H1 (cell line): ENCODE measurements around the gene FBXO2. TPM values are rescaled to one million over a fixed set of nuclear protein-coding genes. Genes with fewer than 3 reads are reported as not detected.

Source experiments
- ATF3 ChIP-seq: IDR thresholded peaks from 2 replicates; pipeline ENCODE4 v1.6.1; 2011; ENCODE audit warnings: low read depth, mild to moderate bottlenecking, low read length; ENCODE audit not compliant: insufficient read depth
- BACH1 ChIP-seq: IDR thresholded peaks from 2 replicates; pipeline ENCODE4 v1.6.1; 2012; ENCODE audit warnings: low read length, improper control_type of control experiment
- CBX5 ChIP-seq: fragments of 300-800, 300-1000 bp; sonication (generic); IDR thresholded peaks from 2 replicates; pipeline ENCODE4 v1.7.1; 2016; ENCODE audit warnings: antibody characterized with exemption, low read length, low read depth
- CEBPB ChIP-seq: IDR thresholded peaks from 2 replicates; pipeline ENCODE4 v1.6.1; 2012; ENCODE audit warnings: low read depth, low read length
- CHD1 ChIP-seq: IDR thresholded peaks from 2 replicates; pipeline ENCODE4 v1.6.1; 2012; ENCODE audit warnings: low read depth, low read length, improper control_type of control experiment
- CHD2 ChIP-seq: IDR thresholded peaks from 2 replicates; pipeline ENCODE4 v1.6.1; 2012; ENCODE audit warnings: low read length, improper control_type of control experiment
- GABPA ChIP-seq: IDR thresholded peaks from 2 replicates; pipeline ENCODE4 v1.6.1; 2011; ENCODE audit warnings: mild to moderate bottlenecking, low read length, moderate library complexity, borderline replicate concordance; ENCODE audit not compliant: insufficient read depth
- GTF2F1 ChIP-seq: IDR thresholded peaks from 2 replicates; pipeline ENCODE4 v1.6.1; 2012; ENCODE audit warnings: low read depth, low read length, improper control_type of control experiment, borderline replicate concordance
- HDAC6 ChIP-seq: IDR thresholded peaks from one replicate; pipeline ENCODE4 v1.7.1; 2012; ENCODE audit warnings: low read depth, mild to moderate bottlenecking, inconsistent platforms, low read length, moderate library complexity
- KDM5A ChIP-seq: fragments of 200-600 bp; IDR thresholded peaks from 2 replicates; pipeline ENCODE4 v1.7.1; 2012; ENCODE audit warnings: mild to moderate bottlenecking, low read length, inconsistent platforms, mixed read lengths
- MAX ChIP-seq: IDR thresholded peaks from 2 replicates; pipeline ENCODE4 v1.6.1; 2012; ENCODE audit warnings: inconsistent platforms
- PHF8 ChIP-seq: fragments of 200-600 bp; sonication (generic); conservative IDR thresholded peaks from 2 replicates; pipeline ENCODE4 v1.7.1; 2012; ENCODE audit warnings: low read depth, mild to moderate bottlenecking, inconsistent platforms, low read length, moderate library complexity
- POLR2AphosphoS5 ChIP-seq: IDR thresholded peaks from 2 replicates; pipeline ENCODE4 v1.6.1; 2011; ENCODE audit warnings: low read depth, low read length
- POU5F1 ChIP-seq: IDR thresholded peaks from 2 replicates; pipeline ENCODE4 v1.6.1; 2011; ENCODE audit warnings: low read depth, mild to moderate bottlenecking, low read length, moderate library complexity
- RAD21 ChIP-seq, 2 experiments: IDR thresholded peaks in 1 of 2; conservative IDR thresholded peaks in 1 of 2; 2 replicates each; pipeline ENCODE4 v1.6.1; 2011; ENCODE audit warnings: low read depth in 2 of 2, low read length in 2 of 2, improper control_type of control experiment in 1 of 2, inconsistent platforms in 1 of 2, mild to moderate bottlenecking in 1 of 2, moderate library complexity in 1 of 2
- RBBP5 ChIP-seq: IDR thresholded peaks from 2 replicates; pipeline ENCODE4 v1.7.1; 2012; ENCODE audit warnings: low read depth, mild to moderate bottlenecking, inconsistent platforms, low read length, moderate library complexity, borderline replicate concordance
- RFX5 ChIP-seq: IDR thresholded peaks from 2 replicates; pipeline ENCODE4 v1.6.1; 2011; ENCODE audit warnings: low read depth, low read length, improper control_type of control experiment, borderline replicate concordance
- RXRA ChIP-seq: IDR thresholded peaks from 2 replicates; pipeline ENCODE4 v1.6.1; 2011; ENCODE audit warnings: low read depth, mild to moderate bottlenecking, low read length, moderate library complexity; ENCODE audit not compliant: insufficient read depth
- SAP30 ChIP-seq: fragments of 300-600 bp; sonication (generic); IDR thresholded peaks from 2 replicates; pipeline ENCODE4 v1.7.1; 2012; ENCODE audit warnings: low read length, moderate library complexity, mild to moderate bottlenecking, inconsistent platforms; ENCODE audit not compliant: insufficient read depth, insufficient replicate concordance
- SUZ12 ChIP-seq: fragments of 200-600 bp; sonication (generic); IDR thresholded peaks from 2 replicates; pipeline ENCODE4 v1.6.1; 2012; ENCODE audit warnings: mild to moderate bottlenecking, inconsistent platforms, low read length, moderate library complexity, mixed read lengths
- YY1 ChIP-seq: IDR thresholded peaks from 2 replicates; pipeline ENCODE4 v1.6.1; 2011; ENCODE audit warnings: low read depth, mild to moderate bottlenecking, low read length
- polyA plus RNA-seq, 7 experiments: library from polyadenylated mRNA; depleted of rRNA in 3 of 7; stranded (reverse) in 5 of 7; unstranded in 2 of 7; fragments of >200 nt in 5 of 7; fragments of 200-250 nt in 2 of 7; gene quantifications; 1 replicate in 5 of 7; 2 replicates in 1 of 7; 4 replicates in 1 of 7; pipeline versions ENCODE4 v1.2.1 to v1.2.3, GENCODE V29; 2011 to 2013; ENCODE audit warnings: missing spikeins in 2 of 7, mixed read lengths in 2 of 7
- total RNA-seq: library from RNA; stranded (reverse); fragmentation: NEBNext Ultra II Directional; extraction: Animal tissue kit (Norgen Biotek cat#: 25700); gene quantifications from 2 replicates; pipeline ENCODE4 v1.2.1, GENCODE V29; 2021
- TF ChIP-seq, protein P1 (sequence below): IDR thresholded peaks from 2 replicates; pipeline ENCODE4 v1.6.1; 2012; ENCODE audit warnings: inconsistent platforms

FBXO2 gene
- total and polyA plus RNA-seq, 2 of the 8 experiments (the other 6 are each of a cell fraction or from before 2014, with no cell fraction given), result 51.3 to 57.9 TPM

- TF ChIP-seq RBBP5 (no peak; the same call in 1 of the 2 replicates), SAP30 (no peak), CHD1 (no peak), HDAC6 (no peak), SUZ12 (no peak), POU5F1 (no peak), RXRA (no peak), YY1 (no peak), ATF3 (no peak), CHD2 (peak; percentile 8; the same call in 1 of the 2 replicates), RFX5 (no peak), GABPA (no peak), CEBPB (no peak), CBX5 (no peak), GTF2F1 (no peak), POLR2AphosphoS5 (peak; percentile 63), MAX (no peak), KDM5A (0 out of 2 replicates have a peak, but pooled peaks have one; percentile 42), RAD21 (IDR thresholded peaks at IDR 0.05 in 1 of 2, conservative IDR thresholded peaks at IDR 0.05 in 1 of 2; ENCODE audit: low read depth in 2 of 2, low read length in 2 of 2) (no peak), PHF8 (peak; percentile 62), BACH1 (no peak)
- TF ChIP-seq, protein P1, sequence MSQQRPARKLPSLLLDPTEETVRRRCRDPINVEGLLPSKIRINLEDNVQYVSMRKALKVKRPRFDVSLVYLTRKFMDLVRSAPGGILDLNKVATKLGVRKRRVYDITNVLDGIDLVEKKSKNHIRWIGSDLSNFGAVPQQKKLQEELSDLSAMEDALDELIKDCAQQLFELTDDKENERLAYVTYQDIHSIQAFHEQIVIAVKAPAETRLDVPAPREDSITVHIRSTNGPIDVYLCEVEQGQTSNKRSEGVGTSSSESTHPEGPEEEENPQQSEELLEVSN, result no peak
- TF ChIP-seq, all 59 proteins: peak for 9
These were observed 26.2 kb upstream of the FBXO2 start (continued) for GRCh38 chr1:11680270-11681070.
